HG02938 (cell line): Measurements from ENCODE around the gene EIF4G2.

ENCODE experiments used
- ATAC-seq: cut with Tn5 transposase; IDR thresholded peaks from one replicate; pipeline ENCODE4 v1.9.1; 2021; ENCODE audit warnings: mild to moderate bottlenecking, moderate library complexity; ENCODE audit not compliant: unreplicated experiment

Gene EIF4G2

DNA sequence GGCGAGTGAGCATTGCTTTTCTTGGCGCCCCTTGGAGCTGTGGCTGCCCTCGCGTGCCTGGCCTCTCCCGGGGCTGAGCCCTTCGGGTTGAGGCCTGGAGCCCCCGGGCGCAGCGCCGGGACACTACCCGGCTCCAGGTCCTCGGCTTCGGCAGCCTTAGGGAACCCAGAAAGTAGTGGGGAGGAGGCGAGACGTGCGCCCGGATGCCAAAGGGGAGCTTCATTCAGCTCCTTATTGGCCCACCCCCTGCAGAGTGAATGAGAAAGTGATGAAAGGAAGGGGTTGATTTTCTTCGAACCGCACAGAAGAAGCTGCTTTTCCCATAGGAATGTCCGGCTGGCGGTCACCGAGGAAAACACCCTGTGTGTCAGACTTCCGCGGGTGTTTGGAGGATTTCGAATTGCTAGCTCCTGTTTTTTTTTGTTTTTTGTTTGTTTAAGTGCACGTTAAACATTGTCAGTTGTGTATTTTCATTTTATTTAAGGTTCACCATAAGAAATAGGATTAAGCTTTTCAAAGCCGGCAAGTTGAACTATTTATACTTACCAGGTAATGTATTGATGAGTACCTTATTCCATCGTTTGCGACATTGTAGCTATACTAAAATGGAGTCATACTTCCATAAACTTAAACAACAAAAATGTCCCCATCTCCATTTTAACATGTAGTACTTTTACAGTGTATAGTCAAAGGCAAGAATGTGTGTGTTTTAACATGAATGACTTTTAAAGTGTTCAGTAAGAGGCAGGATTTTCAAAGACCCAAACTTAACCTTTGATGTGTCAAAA is 841 bp upstream of the EIF4G2 start:
- peak; percentile 7 for ATAC-seq

GRCh38 chr11:10808235-10808552 is 532 bp downstream of the EIF4G2 start:
- peak; percentile 0 for ATAC-seq

DNA sequence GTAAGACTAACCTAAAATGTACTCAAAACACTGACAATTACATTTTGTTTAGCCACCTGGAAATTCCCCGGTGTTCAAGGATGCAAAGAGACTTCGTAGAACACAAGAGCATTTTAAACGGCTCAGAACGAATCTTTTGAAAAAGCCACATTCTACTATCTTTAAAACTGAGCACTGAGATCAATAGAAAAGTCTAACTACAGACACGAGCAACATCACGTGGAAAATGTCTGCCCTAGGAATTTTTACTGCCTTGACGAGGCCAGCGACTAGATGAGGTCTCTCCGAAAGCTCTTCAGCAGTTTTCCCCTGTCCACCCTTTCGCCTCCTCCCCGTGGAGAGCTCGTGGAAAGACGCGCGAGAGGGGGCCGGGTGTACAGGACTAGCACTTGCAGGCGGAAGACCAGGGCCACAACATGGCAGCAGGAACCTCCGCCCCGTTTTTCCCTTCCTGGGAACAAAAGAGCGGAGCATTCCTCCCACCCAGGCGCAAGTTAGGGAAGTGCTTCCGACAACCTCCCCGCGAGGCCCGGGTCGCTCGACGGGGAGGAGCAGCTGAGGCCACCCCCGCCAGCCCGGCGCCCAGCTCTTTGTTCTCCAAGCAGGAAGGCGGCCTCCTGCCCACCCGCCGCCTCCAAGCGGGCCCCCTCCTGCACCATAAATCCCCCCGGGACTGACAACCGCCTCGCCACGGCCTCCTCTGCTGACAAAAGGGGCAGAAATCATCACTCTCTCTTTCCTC is 1.1 kb downstream of the EIF4G2 start:
- peak; percentile 2 for ATAC-seq

DNA sequence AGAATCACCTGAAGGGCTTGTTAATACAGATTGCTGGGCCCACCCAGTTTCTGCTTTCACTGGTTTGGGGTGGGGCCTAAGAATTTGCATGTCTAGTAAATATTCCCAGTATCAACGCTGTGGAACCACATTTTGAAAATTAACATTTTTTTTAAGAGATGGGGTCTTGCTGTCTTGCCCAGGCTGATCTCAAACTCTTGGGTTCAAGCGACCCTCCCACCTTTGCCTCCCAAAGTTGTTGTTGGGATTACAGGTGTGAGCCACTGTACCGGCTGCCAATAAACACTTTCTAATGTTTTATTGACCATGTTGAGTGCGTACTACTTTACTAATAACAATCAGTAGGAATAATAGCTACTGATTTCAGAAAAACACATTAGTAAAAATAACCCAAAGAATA is 2.5 kb downstream of the EIF4G2 start:
- ATAC-seq: no peak

GRCh38 chr11:10805741-10806140 is 3.0 kb downstream of the EIF4G2 start:
- no peak for ATAC-seq

- ATAC-seq: no peak
These were observed 5.0 kb downstream of the EIF4G2 start for GRCh38 chr11:10803676-10804075.

DNA sequence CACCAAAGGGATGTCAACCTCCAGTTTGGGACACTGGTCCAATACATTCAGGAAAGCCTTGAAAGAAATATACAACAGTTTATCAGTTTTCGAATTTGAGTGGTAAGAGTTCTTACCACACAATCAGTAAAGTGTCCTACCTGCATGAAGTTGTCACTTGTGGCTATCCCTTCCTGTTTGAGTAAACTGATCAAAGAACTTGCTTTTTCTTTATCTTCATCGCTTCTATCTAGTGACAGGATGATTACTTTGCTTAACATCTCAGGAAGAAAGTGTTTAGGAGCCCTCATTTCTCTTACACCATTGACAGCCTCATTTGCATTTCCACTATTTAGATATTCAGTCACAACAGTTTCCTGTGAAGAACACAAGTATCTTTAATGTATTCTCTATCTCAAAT is 8.4 kb downstream of the EIF4G2 start:
- no peak for ATAC-seq

- no peak for ATAC-seq
These were observed 10.3 kb downstream of the EIF4G2 start for GRCh38 chr11:10798330-10798928.

DNA sequence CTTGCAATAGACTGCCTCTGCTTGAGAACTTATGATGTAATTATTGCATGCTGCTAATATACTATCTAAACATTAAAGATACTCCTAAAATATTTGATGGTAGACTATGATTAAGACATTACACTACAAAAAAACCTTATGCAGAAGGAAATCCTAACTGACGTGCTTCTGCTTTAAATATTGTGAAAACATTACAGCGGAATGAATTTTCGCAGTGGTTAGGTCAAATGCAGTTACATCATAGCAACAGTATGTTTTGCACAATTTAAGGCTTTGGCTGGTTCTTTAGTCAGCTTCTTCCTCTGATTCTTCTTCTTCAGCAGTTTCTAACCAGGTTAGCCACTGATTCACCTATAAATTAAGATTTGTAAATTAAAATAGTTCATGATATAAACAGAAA is 11.2 kb downstream of the EIF4G2 start:
- no peak for ATAC-seq

- no peak for ATAC-seq
These were observed 11.7 kb downstream of the EIF4G2 start for GRCh38 chr11:10797001-10797400.

DNA sequence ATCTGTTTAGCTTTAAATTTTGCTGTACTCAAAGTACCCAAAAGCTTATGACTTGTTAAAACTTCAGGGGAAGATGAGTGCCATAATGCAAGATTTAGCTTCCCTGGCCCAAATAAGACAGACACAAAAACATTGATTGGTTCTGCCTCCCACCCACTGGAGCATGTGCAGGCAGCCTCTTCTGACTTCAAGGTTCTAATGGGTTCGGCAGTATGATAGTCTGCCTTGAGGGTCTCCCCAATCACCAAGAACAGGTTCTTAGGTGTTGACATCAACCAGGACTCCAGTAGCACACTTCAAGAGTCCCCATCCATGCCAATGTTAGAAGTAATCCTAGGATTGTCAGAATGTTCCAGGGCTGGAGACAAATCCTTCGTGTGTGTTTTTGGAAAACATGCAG is 12.5 kb downstream of the EIF4G2 start:
- no peak for ATAC-seq

DNA sequence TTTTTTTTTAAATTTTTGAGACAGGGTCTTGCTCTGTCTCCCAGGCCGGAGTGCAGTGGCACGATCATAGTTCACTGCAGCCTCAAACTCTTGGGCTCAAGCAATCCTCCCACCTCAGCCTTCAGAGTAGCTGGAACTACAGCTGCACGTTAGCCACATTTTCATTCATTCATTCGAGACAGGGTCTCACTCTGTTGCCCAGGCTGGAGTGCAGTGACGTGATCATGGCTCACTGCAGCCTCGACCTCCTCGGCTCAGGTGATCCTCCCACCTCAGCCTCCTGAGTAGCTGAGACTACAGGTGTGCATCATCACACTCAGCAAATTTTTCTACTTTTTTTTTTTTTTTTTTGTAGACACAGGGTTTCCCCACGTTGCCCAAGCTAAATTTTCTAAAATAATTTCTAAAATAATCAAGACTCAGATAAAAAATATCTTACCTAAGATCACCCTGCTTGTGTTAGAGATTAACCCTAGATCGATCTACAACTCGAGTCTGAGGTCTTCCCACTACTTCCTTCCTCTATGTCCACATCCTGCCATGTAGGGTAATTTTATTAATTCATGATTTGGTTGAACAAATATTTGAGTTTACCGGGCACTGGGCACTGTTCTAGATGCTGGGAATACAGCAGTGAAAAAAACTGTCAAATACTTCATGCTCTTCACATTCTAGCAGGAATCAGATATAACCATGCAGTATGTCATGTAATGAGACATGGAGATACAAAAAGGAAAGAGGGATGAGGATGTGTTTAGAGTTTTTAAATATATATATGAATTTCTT is 15.1 kb downstream of the EIF4G2 start:
- no peak for ATAC-seq

GRCh38 chr11:10792385-10793068 is 16.2 kb downstream of the EIF4G2 start:
- ATAC-seq: peak; percentile 69

GRCh38 chr11:10786451-10786850 is 22.3 kb downstream of the EIF4G2 start:
- ATAC-seq: no peak

DNA sequence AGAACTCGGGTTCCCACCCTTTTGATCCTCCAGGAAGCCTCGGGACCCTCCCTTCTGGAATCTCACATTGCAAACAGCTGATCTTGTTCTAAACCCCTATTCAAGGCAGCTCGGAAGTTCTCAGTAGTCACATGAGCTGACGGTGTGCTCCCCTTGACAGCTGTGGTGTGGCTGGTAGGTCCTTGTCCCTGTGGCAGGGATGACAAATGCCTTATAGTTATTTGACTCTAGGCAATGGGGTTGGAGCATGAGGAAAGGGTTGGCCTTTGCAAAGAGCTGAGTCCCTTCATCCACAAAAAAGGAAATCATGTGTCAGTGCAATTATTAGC is 23.6 kb downstream of the EIF4G2 start:
- no peak for ATAC-seq

DNA sequence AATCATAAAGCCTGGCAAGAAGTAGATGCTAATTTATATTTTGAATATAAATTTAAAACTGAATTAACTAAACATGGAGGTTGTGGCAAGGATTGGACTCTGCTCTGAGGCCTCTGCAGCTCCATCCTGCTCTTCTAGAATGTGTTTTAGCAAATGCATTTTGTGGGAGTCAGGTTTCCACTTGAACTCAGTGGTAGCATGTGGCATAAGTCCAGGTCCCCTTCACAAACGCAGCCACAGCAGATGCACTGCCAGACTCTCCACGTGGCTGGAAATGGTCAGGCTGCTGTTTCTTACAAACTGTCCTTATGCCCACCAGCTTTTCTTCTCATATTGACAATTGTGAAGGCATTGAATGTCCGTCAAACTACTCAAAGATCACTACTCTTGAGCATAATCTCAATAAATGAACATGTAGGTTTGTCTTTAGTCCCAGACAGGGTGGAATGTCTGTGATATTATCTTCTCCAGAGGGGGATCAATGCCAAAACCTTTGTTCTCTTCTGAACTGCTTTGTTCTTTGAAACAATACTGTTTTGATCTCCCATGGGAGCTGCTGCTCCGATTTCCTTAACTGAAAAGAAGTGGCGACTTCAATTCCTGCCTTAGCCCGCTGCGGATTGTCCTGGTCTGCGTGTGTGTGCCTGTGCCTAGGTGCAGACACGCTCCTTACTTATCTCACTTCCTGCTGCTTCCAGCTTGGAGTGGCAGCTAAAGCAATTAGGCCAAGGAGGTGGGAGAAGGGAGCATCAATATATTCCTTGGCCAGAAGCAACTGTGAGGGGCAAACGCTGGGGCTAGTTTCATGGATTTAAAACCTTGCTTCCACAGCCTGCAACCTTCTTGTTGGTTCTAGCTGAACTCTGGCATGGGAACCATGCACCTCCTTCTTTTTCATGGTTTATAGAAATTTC is 24.2 kb downstream of the EIF4G2 start:
- no peak for ATAC-seq

GRCh38 chr11:10780040-10780439 is 28.7 kb downstream of the EIF4G2 start:
- ATAC-seq: no peak

- no peak for ATAC-seq
These were observed 29.6 kb downstream of the EIF4G2 start for GRCh38 chr11:10779086-10779485.

- no peak for ATAC-seq
These were observed 30.3 kb downstream of the EIF4G2 start for GRCh38 chr11:10778217-10778970.
